ENCODE results near the gene SLCO4A1.
A peak's percentile ranks its signal among the peaks of the same experiment; 100 is the strongest.

Gene SLCO4A1

DNA sequence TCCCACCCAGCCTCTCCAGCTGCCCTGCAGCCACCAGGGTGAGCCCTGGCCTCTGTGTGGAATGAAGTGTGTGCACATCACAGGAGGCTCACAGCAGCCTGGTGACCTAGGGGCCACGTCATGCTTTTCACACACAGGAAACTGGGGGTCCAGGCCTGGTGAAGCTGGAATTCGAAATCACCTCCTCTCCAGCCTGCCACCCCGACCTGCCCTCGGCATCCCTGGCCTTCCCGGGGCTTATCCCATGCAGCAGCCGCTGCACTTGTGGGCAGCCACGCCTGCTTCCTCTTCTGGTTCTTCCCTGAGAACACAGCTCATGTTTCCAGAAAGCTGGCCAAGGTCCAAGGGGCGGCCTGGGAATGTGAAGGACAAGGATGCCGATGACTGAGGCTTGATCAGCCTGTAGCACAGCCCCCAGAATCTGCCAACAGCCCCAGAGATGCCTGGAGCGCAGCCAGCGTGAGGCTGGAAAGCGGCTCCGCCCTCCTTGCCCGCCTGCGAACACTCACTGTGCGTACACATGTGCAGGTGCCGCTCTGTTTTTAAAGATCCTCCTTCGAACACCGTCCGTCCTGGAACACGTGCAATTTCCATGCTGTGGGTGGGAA, 62.1 kb downstream of the SLCO4A1 start:
- H3K4me3 ChIP-seq (ENCODE audit: low read length): no peak overlapping the region

DNA sequence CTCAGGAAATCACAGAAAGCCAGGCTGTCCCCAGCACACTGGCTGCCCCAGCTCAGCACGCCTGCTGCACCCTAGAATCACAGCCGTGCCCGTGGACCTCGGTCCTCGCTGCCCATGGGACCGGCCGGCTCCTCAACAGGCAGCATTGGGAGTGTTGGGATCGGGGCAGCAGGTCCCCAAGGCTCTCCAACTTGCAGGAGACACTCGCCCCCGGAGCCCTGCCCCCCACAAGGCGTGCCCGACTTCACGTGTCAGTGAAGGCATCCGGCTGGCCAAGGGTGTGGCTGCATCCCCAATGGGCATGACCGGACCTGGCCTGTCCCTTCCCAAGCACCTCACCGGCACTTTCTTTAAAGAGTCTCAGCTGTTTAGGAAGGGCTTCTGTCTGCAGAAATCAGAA, 63.3 kb downstream of the SLCO4A1 start:
- DNase-seq (ENCODE audit: low read depth, low spot score): no peak
- no peak overlapping the region for H3K4me3 ChIP-seq (ENCODE audit: low read length)

More for the DNA sequence above, 62.1 kb downstream of the SLCO4A1 start:
- no peak for DNase-seq (ENCODE audit: low read depth, low spot score)

GRCh38 chr20:62706344-62706743, 64.0 kb downstream of the SLCO4A1 start:
- no peak overlapping the region for H3K4me3 ChIP-seq (ENCODE audit: low read length)
- DNase-seq (ENCODE audit: low read depth, low spot score): no peak

DNA sequence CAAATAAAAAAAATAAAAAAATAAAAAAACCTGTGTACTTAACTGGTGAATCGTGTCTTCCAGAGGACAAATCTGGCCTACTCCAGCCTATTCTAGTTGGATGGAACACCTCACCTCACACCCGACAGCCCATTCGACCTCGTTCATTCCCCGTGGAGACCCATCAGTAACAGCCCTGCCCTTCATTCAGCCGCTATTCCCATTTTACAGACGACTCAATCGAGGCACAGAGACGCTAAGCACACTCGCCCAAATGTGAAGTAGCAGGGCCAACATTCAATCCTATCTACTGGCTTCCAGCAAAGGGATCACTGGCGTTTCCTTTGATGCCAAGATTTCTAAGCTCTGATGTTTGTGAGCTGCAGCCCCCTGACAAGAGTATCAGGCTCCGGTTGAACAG, 64.6 kb downstream of the SLCO4A1 start:
- no peak overlapping the region for H3K4me3 ChIP-seq (ENCODE audit: low read length)
- DNase-seq (ENCODE audit: low read depth, low spot score): no peak

DNA sequence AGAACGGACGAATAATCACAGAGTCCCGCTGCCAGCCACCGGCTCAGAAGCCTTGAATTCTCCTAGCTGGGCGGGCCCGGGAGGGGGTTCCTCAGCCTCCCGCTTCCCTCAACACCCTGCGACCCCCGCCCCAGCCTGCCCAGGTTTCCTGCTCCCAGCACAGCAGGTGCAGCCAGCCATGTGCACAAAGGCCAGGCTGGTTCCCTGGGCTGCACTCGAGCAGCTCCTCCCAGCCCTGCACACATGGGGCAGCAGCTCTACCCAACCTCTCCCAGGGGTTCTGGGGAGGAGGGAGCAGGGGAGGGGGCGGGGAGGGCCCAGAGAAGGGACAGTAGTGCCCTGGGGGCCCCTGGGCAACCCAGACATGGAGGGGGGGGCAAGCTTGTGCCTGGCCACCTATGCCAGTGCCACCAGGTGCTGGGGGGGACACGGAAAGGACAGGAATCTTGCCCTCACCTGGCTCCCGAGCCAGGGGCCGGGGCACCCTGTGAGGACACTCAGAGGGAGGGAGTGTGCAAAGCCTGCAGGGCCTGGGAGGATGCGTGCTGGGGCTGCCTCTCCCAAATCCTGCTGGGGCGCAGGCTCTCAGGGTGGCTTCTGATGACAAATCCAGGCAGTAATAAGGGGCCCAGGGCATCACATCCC, 65.1 kb downstream of the SLCO4A1 start:
- no peak for DNase-seq (ENCODE audit: low read depth, low spot score)

DNA sequence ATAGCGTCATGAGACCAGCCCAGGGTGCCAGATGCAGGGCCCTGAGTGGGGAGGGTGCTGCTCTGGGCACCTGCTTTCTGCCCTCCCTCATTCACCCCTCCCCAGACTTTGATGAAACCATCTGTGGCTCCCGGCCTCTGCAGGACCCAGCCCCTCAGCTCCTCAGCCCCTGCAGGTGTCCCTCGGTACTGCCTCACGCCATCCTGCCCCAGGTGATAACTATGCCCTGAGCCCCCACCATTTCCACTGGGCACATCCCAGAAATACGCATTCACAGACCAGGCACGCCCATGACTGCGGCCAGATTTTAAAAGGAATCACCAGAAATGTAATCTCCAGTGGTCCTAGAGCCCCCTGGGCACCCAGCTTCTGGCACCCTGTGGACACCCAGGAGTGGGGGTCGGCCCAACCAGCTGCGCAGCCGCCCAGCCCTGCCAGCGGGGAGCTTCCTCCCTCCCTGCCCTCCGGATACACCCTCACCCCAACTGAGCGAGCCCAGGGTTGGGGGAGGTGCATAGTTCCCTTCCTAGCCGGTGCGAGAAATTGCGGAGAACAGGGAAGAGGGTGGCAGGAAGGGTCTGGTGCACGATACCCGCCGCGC, 65.7 kb downstream of the SLCO4A1 start:
- peak; percentile 39 for DNase-seq (ENCODE audit: low read depth, low spot score)
- H3K4me3 ChIP-seq (ENCODE audit: low read length): no peak overlapping the region

More for the DNA sequence above, 65.1 kb downstream of the SLCO4A1 start:
- H3K4me3 ChIP-seq (ENCODE audit: low read length): no peak overlapping the region

DNA sequence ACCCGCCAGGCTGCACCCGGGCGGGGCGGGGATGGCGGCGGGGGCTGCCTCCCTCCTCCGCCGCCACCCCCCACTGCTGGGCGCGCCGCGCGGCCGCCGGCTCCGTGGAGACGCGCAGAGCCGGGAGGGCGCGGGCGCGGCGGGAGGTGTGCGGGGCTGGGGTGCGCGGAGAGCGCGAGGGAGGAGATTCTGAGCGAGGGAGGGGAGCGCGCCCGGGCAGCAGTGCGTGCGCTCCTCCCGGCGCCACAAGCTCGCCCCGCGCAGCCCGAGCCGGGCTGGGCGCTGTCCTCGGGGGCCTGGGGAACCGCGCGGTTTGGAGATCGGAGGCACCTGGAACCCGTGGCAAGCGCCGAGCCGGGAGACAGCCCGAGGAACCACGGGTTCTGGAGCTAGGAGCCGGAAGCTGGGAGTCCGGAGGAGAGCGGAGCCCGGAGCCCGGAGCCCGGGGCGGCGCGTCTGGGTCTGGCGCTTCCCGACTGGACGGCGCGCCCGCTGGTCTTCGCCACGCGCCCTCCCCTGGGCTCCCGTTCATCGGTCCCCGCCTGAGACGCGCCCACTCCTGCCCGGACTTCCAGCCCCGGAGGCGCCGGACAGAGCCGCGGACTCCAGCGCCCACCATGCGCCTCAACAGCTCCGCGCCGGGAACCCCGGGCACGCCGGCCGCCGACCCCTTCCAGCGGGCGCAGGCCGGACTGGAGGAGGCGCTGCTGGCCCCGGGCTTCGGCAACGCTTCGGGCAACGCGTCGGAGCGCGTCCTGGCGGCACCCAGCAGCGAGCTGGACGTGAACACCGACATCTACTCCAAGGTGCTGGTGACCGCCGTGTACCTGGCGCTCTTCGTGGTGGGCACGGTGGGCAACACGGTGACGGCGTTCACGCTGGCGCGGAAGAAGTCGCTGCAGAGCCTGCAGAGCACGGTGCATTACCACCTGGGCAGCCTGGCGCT, 66.6 kb downstream of the SLCO4A1 start, which contains the start of gene NTSR1:
TSS of gene NTSR1 (plus strand) at position 246 of the 946 bp plus-strand sequence. CDS start at position 618, 372 bp downstream.
- no peak within 1 kb of the TSS for H3K4me3 ChIP-seq (ENCODE audit: low read length)
- no peak for DNase-seq (ENCODE audit: low read depth, low spot score)

DNA sequence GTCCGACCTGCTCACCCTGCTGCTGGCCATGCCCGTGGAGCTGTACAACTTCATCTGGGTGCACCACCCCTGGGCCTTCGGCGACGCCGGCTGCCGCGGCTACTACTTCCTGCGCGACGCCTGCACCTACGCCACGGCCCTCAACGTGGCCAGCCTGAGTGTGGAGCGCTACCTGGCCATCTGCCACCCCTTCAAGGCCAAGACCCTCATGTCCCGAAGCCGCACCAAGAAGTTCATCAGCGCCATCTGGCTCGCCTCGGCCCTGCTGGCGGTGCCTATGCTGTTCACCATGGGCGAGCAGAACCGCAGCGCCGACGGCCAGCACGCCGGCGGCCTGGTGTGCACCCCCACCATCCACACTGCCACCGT, 67.2 kb downstream of the SLCO4A1 start:
- H3K4me3 ChIP-seq (ENCODE audit: low read length): no peak overlapping the region
- DNase-seq (ENCODE audit: low read depth, low spot score): no peak

- no peak for DNase-seq (ENCODE audit: low read depth, low spot score)
- H3K4me3 ChIP-seq (ENCODE audit: low read length): no peak overlapping the region
Observed at GRCh38 chr20:62710221-62710885, 68.0 kb downstream of the SLCO4A1 start.

DNA sequence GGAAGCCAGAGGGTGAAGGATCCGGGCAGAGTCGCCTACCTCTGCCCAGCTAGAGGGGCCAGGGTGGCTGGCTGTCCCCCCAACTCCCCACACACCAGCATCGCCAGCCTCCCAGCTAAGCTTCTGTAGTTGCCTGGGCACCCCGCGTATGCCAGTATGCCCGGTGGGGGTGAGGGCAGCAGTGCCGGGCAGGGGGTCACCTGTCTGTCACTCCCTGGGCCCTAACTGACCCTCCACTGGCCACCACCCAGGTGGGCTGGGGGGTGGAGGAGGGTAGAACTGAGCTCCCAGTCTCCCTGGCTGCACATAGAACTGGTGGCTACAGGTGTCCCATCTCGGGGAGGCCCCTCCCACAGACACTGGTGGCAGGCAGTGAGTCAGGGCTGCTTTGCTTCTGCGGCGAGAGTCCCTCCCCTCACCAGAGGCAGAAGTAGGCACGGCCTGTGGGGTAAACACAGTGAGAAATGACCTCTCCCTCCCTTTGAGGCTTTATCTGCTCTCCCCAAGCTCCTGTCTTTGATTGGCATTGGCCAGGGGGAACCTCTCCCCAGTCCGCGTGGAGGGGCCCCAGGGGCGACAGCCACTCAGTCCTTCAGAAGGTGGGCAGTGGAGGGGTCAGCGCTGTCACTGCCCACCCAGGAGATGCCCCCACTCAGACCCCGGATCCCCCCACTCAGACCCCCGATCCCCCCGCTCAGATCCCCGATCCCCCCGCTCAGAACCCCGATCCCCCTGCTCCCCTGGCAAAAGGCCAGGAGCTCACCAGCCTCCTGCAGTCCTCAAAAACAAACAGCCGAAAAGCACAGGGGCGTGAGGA, 68.8 kb downstream of the SLCO4A1 start:
- no peak for DNase-seq (ENCODE audit: low read depth, low spot score)
- no peak overlapping the region for H3K4me3 ChIP-seq (ENCODE audit: low read length)

DNA sequence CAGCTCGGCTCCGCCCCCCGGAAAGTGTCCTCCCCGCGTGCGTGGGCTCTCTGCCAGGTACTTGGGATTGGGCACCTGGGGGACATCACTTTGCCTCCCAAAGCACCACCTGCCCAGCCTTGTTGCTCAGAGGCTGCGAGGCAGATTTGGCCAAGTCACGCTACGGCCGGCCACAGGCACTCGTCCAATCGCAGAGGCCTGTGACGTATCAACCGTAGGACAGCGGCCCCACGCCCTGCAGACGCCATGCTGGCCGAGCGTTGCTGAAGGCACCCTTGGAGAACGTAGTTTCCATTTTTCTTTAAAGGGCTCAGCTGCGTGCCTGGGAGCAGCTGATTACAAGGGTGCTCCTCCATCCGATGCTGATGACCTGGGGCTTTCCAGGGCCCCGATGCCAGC, 69.4 kb downstream of the SLCO4A1 start:
- H3K4me3 ChIP-seq (ENCODE audit: low read length): no peak overlapping the region
- DNase-seq (ENCODE audit: low read depth, low spot score): no peak

- no peak for DNase-seq (ENCODE audit: low read depth, low spot score)
- H3K4me3 ChIP-seq (ENCODE audit: low read length): no peak overlapping the region
Observed at GRCh38 chr20:62712606-62713005, 70.3 kb downstream of the SLCO4A1 start.

GRCh38 chr20:62714006-62714405, 71.7 kb downstream of the SLCO4A1 start:
- no peak for DNase-seq (ENCODE audit: low read depth, low spot score)
- H3K4me3 ChIP-seq (ENCODE audit: low read length): no peak overlapping the region

DNA sequence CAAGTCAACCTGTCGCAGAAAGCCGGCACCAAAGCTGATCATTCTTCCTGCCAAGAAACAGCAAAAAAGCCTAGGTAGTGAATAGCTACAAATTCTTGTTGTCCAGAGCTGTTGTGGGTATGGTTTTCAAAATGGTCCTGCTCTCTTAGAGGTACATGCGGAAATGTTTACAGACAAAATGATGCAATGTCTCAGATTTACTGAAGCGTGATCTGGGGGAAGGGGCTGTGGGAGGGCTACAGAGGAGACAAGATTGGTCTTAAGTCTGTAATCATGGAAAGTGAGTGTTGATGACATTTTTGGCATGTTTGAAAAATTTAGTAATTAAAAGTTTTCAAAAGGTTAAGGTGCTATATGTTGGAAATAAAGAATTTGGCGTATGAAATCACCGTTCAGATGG, 72.5 kb downstream of the SLCO4A1 start:
- no peak overlapping the region for H3K4me3 ChIP-seq (ENCODE audit: low read length)
- DNase-seq (ENCODE audit: low read depth, low spot score): no peak

DNA sequence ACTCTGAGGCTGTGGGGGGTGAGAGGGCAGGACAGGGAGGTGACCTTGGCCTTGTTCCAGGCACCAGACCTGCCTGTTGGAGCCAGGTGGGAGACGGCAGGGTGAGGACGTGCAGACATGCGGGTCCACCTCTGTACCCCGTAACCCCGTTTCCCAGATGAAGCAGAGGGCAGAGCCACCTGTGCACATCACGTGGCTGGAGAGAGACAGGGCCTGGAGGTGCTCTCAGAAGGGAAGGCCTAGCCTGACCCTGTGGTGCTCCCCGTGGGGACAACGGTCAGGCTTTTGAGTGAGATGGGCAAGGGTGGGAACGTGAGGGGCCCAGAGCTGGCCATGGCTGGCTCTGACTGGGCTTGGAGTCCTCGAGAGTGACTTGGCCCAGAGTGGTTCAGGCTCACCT, 72.9 kb downstream of the SLCO4A1 start:
- H3K4me3 ChIP-seq (ENCODE audit: low read length): no peak overlapping the region
- no peak for DNase-seq (ENCODE audit: low read depth, low spot score)

- no peak overlapping the region for H3K4me3 ChIP-seq (ENCODE audit: low read length)
- no peak for DNase-seq (ENCODE audit: low read depth, low spot score)
Observed at GRCh38 chr20:62716198-62716940, 74.1 kb downstream of the SLCO4A1 start.

GRCh38 chr20:62716941-62717310, 74.6 kb downstream of the SLCO4A1 start:
- DNase-seq (ENCODE audit: low read depth, low spot score): no peak
- H3K4me3 ChIP-seq (ENCODE audit: low read length): no peak overlapping the region

DNA sequence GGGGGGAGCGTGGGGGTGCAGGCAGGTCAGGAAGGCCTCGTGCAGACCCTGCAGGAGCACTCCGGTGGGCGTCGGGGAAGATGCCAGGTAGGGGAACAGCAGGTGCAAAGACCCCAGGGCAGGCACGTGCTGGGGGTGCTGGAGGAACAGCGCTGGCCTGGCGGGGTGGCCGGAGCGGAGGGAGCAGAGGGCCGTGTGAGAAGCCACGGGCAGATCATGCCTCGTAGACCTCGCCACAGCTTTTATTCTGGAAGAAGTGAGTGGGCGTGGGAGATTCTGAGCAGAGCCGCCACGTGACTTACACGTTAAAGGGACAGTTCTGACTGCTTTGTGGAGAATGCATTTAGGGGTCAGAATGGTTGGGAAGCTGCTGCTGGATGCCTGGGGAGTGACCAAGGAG, 75.6 kb downstream of the SLCO4A1 start:
- no peak for DNase-seq (ENCODE audit: low read depth, low spot score)
- H3K4me3 ChIP-seq (ENCODE audit: low read length): no peak overlapping the region
